Erythroblast (primary cell): ENCODE data around the gene AIM2.

Source experiments
- GATA1 ChIP-seq: IDR thresholded peaks from 2 replicates; pipeline ENCODE4 v1.6.1; 2011; ENCODE audit warnings: low read depth, mild to moderate bottlenecking, control low read depth, low read length, moderate library complexity
- POLR2A ChIP-seq: IDR thresholded peaks from 2 replicates; pipeline ENCODE4 v1.6.1; 2011; ENCODE audit warnings: mild to moderate bottlenecking, low read length

GRCh38 chr1:159120317-159120716 lies 43.8 kb upstream of the AIM2 start:
- TF ChIP-seq POLR2A (no peak), GATA1 (no peak)
